Measurements from ENCODE around the gene OR51S1. TPM values are rescaled to one million over a fixed set of nuclear protein-coding genes. Genes with fewer than 3 reads are reported as not detected.
"Not testable (repeated sequence)": the region's sequence is repeated elsewhere in the genome, so short reads cannot be mapped to it uniquely, and the experiment has no call there.

The OR51S1 gene
- total RNA-seq, 1 donor from 2014 or later = not detected

DNA sequence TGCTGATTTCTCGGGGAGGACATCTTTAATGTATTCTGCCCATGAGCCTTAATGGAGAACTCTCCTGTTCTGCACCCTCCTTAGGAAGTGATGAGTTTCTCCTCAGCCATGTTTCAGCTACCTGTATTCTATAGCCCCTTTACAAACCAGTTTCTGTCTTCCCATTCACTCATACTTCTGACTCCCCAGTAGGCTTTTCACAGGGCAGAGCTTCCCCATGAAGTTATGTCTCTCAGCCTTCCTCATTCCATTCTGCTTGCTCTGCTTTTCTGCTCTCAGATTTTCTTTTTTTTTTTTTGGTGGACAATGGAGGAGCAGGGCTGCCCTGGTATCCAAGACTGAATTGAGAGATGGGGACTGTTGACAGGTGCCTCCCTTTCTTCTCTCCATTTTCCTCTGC lies 40.5 kb downstream of the OR51S1 start:
- DNase-seq (ENCODE audit: low read depth) = no peak

GRCh38 chr11:4804280-4804679 lies 44.7 kb downstream of the OR51S1 start, which contains the start of gene OR52R1:
Gene OR52R1 (minus strand): TSS chr11:4804380. CDS start chr11:4804380, 0 bp downstream.
- DNase-seq (ENCODE audit: low read depth) = no peak

DNA sequence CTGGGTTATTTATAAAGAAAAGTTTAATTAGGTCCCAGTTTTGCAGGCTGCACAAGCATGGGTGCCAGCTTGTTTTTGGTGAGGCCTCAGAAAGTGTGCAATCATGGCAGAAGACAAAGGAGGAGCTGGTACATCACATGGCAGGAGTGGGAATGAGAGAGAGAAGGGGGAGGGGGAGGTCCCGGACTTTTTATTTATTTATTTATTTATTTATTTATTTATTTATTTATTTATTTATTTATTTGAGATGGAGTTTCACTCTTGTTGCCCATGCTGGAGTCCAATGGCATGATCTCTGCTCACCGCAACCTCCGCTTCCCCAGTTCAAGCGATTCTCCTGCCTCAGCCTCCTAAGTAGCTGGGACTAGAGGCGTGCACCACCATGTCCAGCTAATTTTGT lies 47.7 kb downstream of the OR51S1 start:
- not testable (repeated sequence) for DNase-seq (ENCODE audit: low read depth)

DNA sequence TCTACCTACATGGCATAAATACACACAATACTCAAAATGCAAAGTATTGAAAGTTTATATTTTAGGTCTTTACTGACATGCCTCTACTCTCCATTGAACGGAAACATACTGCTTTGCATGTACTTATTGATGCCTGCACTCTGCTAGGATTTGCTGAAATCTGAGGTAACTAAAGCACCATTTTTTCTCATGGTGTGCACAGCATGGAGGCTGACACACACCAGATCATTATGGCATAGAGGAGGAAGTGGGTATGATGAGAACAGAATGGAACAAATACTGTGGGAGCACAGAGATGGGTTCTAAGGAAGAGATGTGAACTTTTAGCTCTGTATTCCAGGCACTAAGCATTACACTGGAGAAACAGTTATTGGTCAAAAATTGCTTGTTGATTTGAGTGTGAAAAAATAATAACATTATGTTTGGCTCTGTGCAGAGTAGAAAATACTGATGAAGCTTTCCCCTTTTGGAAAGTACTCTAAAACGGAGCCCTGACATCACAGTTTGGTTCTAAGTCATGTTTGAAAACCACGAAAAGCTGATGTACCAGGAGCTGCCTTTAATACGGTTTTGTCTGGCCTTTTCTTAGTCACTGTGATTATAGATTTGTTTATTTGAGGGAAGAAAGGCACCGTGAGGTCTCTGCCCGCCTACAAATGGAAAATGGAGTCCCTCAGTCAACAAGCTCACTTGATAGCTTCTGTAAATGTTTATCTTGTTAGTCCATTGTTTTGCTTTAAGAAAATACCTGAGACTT lies 50.4 kb downstream of the OR51S1 start:
- DNase-seq (ENCODE audit: low read depth) = no peak

Other genes starting within 250 kb of the OR51S1 start
- gene TRIM68, start 241.0 kb downstream of the OR51S1 start, total RNA-seq = 9.8 and 12.5 TPM in 2 replicates
- not detected in 2 replicates for gene OR51D1, start 211.7 kb downstream of the OR51S1 start, total RNA-seq
- gene OR51E1, start 205.2 kb downstream of the OR51S1 start, total RNA-seq = not detected in 2 replicates
- not detected in 2 replicates for gene OR51E2, start 151.4 kb downstream of the OR51S1 start, total RNA-seq
- gene MMP26, start 144.4 kb downstream of the OR51S1 start, total RNA-seq = not detected in 2 replicates
- not detected in 2 replicates for gene OR51F1, start 79.3 kb downstream of the OR51S1 start, total RNA-seq
- gene OR52R1, start 44.8 kb downstream of the OR51S1 start, total RNA-seq = not detected in 2 replicates
- gene OR51F2, start 27.9 kb downstream of the OR51S1 start, total RNA-seq = not detected in 2 replicates
- not detected in 2 replicates for gene OR51T1, start 32.7 kb upstream of the OR51S1 start, total RNA-seq
- not detected in 2 replicates for gene OR51A7, start 54.6 kb upstream of the OR51S1 start, total RNA-seq
- gene OR51G2, start 70.1 kb upstream of the OR51S1 start, total RNA-seq = not detected in 2 replicates
- not detected in 2 replicates for gene OR51G1, start 75.1 kb upstream of the OR51S1 start, total RNA-seq
- not detected in 2 replicates for gene OR51A4, start 98.4 kb upstream of the OR51S1 start, total RNA-seq
- gene OR51A2, start 106.5 kb upstream of the OR51S1 start, total RNA-seq = not detected in 2 replicates
- gene OR51L1, start 145.6 kb upstream of the OR51S1 start, total RNA-seq = not detected in 2 replicates
- gene OR52J3, start 197.3 kb upstream of the OR51S1 start, total RNA-seq = not detected in 2 replicates
- not detected in 2 replicates for gene OR52E2, start 210.4 kb upstream of the OR51S1 start, total RNA-seq
- gene OR52E1, start 220.4 kb upstream of the OR51S1 start, total RNA-seq = not detected in 2 replicates

Measured in myocyte (in vitro differentiated cells).